K562 (cell line): ENCODE measurements around the gene HMX3. TPM values are rescaled to one million over a fixed set of nuclear protein-coding genes. Genes with fewer than 3 reads are reported as not detected.

Source experiments
- ARHGAP35 ChIP-seq: fragments of 450-650 bp; IDR thresholded peaks from 2 replicates; pipeline ENCODE4 v1.6.1; 2018; ENCODE audit not compliant: partially characterized antibody
- EP400 ChIP-seq: fragments of 450-650 bp; IDR thresholded peaks from 2 replicates; pipeline ENCODE4 v1.6.1; 2017; ENCODE audit warnings: antibody characterized with exemption, mild to moderate bottlenecking, moderate library complexity
- HMBOX1 ChIP-seq: sonication (generic); IDR thresholded peaks from 2 replicates; pipeline ENCODE4 v1.6.1; 2016
- IFI16 ChIP-seq: fragments of 250-450 bp; sonication (Bioruptor Pico); IDR thresholded peaks from 2 replicates; pipeline ENCODE4 v2.1.2; 2022; ENCODE audit warnings: mild to moderate bottlenecking, inconsistent platforms
- KDM1A ChIP-seq, 2 experiments: fragments of 450-650 bp; IDR thresholded peaks; 2 replicates each; pipeline ENCODE4 v1.6.1; 2016; ENCODE audit warnings: mild to moderate bottlenecking in 2 of 2
- MTA3 ChIP-seq: fragments of 450-650 bp; formaldehyde crosslinking; IDR thresholded peaks from 2 replicates; pipeline ENCODE4 v1.6.1; 2017; ENCODE audit warnings: mild to moderate bottlenecking, borderline replicate concordance
- MYBL2 ChIP-seq, 2 experiments: fragments of 450-650 bp in 1 of 2; sonication (generic) in 1 of 2; formaldehyde crosslinking in 1 of 2; IDR thresholded peaks; 2 replicates each; pipeline versions ENCODE4 v1.6.1 to v1.8.1; 2017 to 2022; ENCODE audit warnings: borderline replicate concordance in 1 of 2, inconsistent platforms in 1 of 2, low read depth in 1 of 2, mild to moderate bottlenecking in 1 of 2, missing genetic modification reagents in 1 of 2, moderate library complexity in 1 of 2
- RBM14 ChIP-seq: fragments of 200-400 bp; formaldehyde crosslinking; IDR thresholded peaks from 2 replicates; pipeline ENCODE4 v1.6.1; 2018; ENCODE audit warnings: low read depth, mild to moderate bottlenecking, low read length, moderate library complexity, borderline replicate concordance; ENCODE audit not compliant: insufficient read depth
- SMARCE1 ChIP-seq: fragments of 450-650 bp; IDR thresholded peaks from 2 replicates; pipeline ENCODE4 v1.7.1; 2016; ENCODE audit warnings: mild to moderate bottlenecking
- TCF7L2 ChIP-seq: fragments of 150-350 bp; IDR thresholded peaks from 2 replicates; pipeline ENCODE4 v1.6.1; 2016; ENCODE audit warnings: low read depth, mild to moderate bottlenecking, low read length, moderate library complexity
- U2AF1 ChIP-seq: fragments of 200-400 bp; formaldehyde crosslinking; optimal IDR thresholded peaks from 2 replicates; pipeline ENCODE3; 2017; ENCODE audit warnings: mild to moderate bottlenecking, low read depth, low read length, moderate library complexity
- ZNF24 ChIP-seq: fragments of 450-650 bp; IDR thresholded peaks from 2 replicates; pipeline ENCODE4 v1.6.1; 2016
- ZNF444 ChIP-seq: fragments of 250-450 bp; sonication (Bioruptor Pico); IDR thresholded peaks from 2 replicates; pipeline ENCODE4 v1.4.0; 2020; ENCODE audit warnings: mild to moderate bottlenecking, moderate library complexity
- ZNF766 ChIP-seq: fragments of 200-800 bp; sonication (Bioruptor generic); conservative IDR thresholded peaks from 2 replicates; pipeline ENCODE4 v1.6.1; 2016; ENCODE audit warnings: missing genetic modification characterization, missing compliant biosample characterization
- ZNF780A ChIP-seq: fragments of 250-450 bp; sonication (Bioruptor Pico); IDR thresholded peaks from 2 replicates; pipeline ENCODE4 v1.5.0; 2021; ENCODE audit warnings: mild to moderate bottlenecking
- polyA plus RNA-seq, 8 experiments: library from polyadenylated mRNA; depleted of rRNA in 4 of 8; stranded (reverse) in 5 of 8; unstranded in 3 of 8; fragments of >200 nt; fragmentation: Nextera tagmentation in 2 of 8; fragmentation: Illumina TruSeq in 1 of 8; extraction: Ambion mirVana in 2 of 8; extraction: Trizol in 1 of 8; gene quantifications; 2 replicates each; pipeline versions ENCODE4 v1.2.1 to v1.2.3, GENCODE V29; 2011 to 2014; ENCODE audit warnings: inconsistent platforms in 1 of 8, missing spikeins in 1 of 8
- total RNA-seq, 7 experiments: library from RNA; depleted of rRNA in 6 of 7; stranded (reverse); fragments of >200 nt in 6 of 7; fragmentation: Illumina TruSeq in 2 of 7; extraction: Trizol in 2 of 7; gene quantifications; 2 replicates each; pipeline versions ENCODE4 v1.2.1 to v1.2.3, GENCODE V29; 2011 to 2021; ENCODE audit warnings: low replicate concordance in 1 of 7
- TF ChIP-seq, protein P1 (sequence below): sonication (generic); formaldehyde crosslinking; IDR thresholded peaks from 2 replicates; pipeline ENCODE4 v1.8.0; 2023; ENCODE audit warnings: missing genetic modification reagents, mild to moderate bottlenecking, borderline replicate concordance
- TF ChIP-seq, protein P2 (sequence below): fragments of 250-450 bp; sonication (Bioruptor Pico); IDR thresholded peaks from 2 replicates; pipeline ENCODE4 v1.4.0; 2020; ENCODE audit warnings: mild to moderate bottlenecking, moderate library complexity, borderline replicate concordance
- TF ChIP-seq, protein P3 (sequence below): sonication (generic); formaldehyde crosslinking; IDR thresholded peaks from 2 replicates; pipeline ENCODE4 v1.8.0; 2022; ENCODE audit warnings: mild to moderate bottlenecking, missing genetic modification reagents

HMX3 gene
- total and polyA plus RNA-seq, 9 of the 15 experiments (the other 6 are each of a cell fraction or from before 2014, with no cell fraction given): 0.55 to 43.5 (median 7.4) TPM; not detected in 2

DNA sequence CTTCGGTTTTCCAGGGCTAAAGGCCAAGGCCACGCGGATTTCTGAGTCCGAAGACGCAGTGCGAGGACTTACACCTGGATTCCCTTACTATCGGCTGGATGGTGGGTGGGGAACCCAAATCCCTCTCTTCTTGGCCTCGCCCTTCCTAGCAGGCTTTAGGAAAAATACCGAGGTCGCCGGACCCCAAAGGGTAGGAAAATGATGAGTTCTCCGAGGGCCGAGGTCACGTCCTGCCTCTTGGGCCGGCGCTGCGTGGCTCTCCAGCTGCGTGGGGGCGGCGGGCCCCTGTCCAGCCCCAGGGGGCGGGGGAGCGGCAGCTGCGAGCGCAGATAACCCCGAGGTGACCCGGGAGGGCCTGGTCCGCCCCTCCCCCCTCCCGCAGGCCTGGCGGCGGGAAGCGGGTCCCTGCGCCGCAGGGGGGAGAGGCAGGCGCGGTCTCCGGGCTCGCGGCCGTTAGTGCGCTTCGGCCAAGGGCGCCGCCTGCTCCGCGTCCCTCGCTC lies 805 bp upstream of the HMX3 start (continued):
- TF ChIP-seq, protein P1, sequence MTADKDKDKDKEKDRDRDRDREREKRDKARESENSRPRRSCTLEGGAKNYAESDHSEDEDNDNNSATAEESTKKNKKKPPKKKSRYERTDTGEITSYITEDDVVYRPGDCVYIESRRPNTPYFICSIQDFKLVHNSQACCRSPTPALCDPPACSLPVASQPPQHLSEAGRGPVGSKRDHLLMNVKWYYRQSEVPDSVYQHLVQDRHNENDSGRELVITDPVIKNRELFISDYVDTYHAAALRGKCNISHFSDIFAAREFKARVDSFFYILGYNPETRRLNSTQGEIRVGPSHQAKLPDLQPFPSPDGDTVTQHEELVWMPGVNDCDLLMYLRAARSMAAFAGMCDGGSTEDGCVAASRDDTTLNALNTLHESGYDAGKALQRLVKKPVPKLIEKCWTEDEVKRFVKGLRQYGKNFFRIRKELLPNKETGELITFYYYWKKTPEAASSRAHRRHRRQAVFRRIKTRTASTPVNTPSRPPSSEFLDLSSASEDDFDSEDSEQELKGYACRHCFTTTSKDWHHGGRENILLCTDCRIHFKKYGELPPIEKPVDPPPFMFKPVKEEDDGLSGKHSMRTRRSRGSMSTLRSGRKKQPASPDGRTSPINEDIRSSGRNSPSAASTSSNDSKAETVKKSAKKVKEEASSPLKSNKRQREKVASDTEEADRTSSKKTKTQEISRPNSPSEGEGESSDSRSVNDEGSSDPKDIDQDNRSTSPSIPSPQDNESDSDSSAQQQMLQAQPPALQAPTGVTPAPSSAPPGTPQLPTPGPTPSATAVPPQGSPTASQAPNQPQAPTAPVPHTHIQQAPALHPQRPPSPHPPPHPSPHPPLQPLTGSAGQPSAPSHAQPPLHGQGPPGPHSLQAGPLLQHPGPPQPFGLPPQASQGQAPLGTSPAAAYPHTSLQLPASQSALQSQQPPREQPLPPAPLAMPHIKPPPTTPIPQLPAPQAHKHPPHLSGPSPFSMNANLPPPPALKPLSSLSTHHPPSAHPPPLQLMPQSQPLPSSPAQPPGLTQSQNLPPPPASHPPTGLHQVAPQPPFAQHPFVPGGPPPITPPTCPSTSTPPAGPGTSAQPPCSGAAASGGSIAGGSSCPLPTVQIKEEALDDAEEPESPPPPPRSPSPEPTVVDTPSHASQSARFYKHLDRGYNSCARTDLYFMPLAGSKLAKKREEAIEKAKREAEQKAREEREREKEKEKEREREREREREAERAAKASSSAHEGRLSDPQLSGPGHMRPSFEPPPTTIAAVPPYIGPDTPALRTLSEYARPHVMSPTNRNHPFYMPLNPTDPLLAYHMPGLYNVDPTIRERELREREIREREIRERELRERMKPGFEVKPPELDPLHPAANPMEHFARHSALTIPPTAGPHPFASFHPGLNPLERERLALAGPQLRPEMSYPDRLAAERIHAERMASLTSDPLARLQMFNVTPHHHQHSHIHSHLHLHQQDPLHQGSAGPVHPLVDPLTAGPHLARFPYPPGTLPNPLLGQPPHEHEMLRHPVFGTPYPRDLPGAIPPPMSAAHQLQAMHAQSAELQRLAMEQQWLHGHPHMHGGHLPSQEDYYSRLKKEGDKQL: no peak
- TF ChIP-seq U2AF1 (peak; percentile 74), ZNF444 (peak; percentile 88), RBM14 (no peak), MTA3 (peak; percentile 59; the same call in 1 of the 2 replicates), SMARCE1 (peak; percentile 59; the same call in 1 of the 2 replicates), EP400 (peak; percentile 69; the same call in 1 of the 2 replicates), ZNF766 (CRISPR knock-in tag) (peak; percentile 65; the same call in 1 of the 2 replicates), ARHGAP35 (no peak), TCF7L2 (no peak), MYBL2 (IDR thresholded peaks at IDR 0.05; ENCODE audit: low read depth) (peak; percentile 78), MYBL2 (CRISPR knock-in tag; IDR thresholded peaks at IDR 0.05; ENCODE audit: borderline replicate concordance) (no peak), HMBOX1 (no peak), KDM1A (IDR thresholded peaks at IDR 0.05) (peak; percentile 58 to 83), ZNF24 (peak; percentile 60; the same call in 1 of the 2 replicates), ZNF780A (CRISPR knock-in tag) (peak; percentile 37; the same call in 1 of the 2 replicates), IFI16 (no peak)
- TF ChIP-seq, protein P2, sequence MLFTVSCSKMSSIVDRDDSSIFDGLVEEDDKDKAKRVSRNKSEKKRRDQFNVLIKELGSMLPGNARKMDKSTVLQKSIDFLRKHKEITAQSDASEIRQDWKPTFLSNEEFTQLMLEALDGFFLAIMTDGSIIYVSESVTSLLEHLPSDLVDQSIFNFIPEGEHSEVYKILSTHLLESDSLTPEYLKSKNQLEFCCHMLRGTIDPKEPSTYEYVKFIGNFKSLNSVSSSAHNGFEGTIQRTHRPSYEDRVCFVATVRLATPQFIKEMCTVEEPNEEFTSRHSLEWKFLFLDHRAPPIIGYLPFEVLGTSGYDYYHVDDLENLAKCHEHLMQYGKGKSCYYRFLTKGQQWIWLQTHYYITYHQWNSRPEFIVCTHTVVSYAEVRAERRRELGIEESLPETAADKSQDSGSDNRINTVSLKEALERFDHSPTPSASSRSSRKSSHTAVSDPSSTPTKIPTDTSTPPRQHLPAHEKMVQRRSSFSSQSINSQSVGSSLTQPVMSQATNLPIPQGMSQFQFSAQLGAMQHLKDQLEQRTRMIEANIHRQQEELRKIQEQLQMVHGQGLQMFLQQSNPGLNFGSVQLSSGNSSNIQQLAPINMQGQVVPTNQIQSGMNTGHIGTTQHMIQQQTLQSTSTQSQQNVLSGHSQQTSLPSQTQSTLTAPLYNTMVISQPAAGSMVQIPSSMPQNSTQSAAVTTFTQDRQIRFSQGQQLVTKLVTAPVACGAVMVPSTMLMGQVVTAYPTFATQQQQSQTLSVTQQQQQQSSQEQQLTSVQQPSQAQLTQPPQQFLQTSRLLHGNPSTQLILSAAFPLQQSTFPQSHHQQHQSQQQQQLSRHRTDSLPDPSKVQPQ (CRISPR knock-in tag): no peak
- TF ChIP-seq, protein P3, sequence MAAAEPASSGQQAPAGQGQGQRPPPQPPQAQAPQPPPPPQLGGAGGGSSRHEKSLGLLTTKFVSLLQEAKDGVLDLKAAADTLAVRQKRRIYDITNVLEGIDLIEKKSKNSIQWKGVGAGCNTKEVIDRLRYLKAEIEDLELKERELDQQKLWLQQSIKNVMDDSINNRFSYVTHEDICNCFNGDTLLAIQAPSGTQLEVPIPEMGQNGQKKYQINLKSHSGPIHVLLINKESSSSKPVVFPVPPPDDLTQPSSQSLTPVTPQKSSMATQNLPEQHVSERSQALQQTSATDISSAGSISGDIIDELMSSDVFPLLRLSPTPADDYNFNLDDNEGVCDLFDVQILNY (CRISPR knock-in tag): no peak; the same call in 1 of the 2 replicates
